Liver (tissue), 9 donors: ENCODE results near the gene TIMM8B. TPM values are rescaled to one million over a fixed set of nuclear protein-coding genes. Genes with fewer than 3 reads are reported as not detected.

Experiments used
- DNase-seq: peaks from one replicate; pipeline ENCODE4 v3.0.0-alpha.2; 2017; ENCODE audit warnings: low spot score
- H3K27ac ChIP-seq, 2 donors: one replicate each; pipeline ENCODE4 v1.7.0; 2013; ENCODE audit warnings: inconsistent platforms in 2 of 2, low read length in 2 of 2, control low read depth in 1 of 2, low read depth in 1 of 2, mild to moderate bottlenecking in 1 of 2
- H3K27me3 ChIP-seq, 4 donors: one replicate each; pipeline versions ENCODE4 v1.6.1 to v1.7.0; 2013; ENCODE audit warnings: low read length in 3 of 4, inconsistent platforms in 1 of 4, mild to moderate bottlenecking in 1 of 4, moderate library complexity in 1 of 4; ENCODE audit not compliant: control insufficient read depth in 4 of 4, insufficient read depth in 4 of 4
- H3K36me3 ChIP-seq, 4 donors: one replicate each; pipeline versions ENCODE4 v1.6.1 to v1.7.0; 2013; ENCODE audit warnings: low read length in 3 of 4, mild to moderate bottlenecking in 3 of 4, low read depth in 1 of 4, moderate library complexity in 1 of 4; ENCODE audit not compliant: control insufficient read depth in 4 of 4, insufficient read depth in 3 of 4
- H3K4me1 ChIP-seq, 4 donors: one replicate each; pipeline versions ENCODE4 v1.6.1 to v1.7.0; 2013; ENCODE audit warnings: low read length in 3 of 4, mild to moderate bottlenecking in 3 of 4, moderate library complexity in 1 of 4; ENCODE audit not compliant: control insufficient read depth in 4 of 4, insufficient read depth in 4 of 4
- H3K4me3 ChIP-seq, 3 donors: one replicate each; pipeline versions ENCODE4 v1.6.1 to v1.7.0; 2013; ENCODE audit warnings: low read length in 3 of 3, control low read depth in 1 of 3, low read depth in 1 of 3, mild to moderate bottlenecking in 1 of 3
- H3K9ac ChIP-seq, 2 donors: one replicate each; pipeline ENCODE4 v1.7.0; 2013; ENCODE audit warnings: low read length in 2 of 2, mild to moderate bottlenecking in 2 of 2, moderate library complexity in 2 of 2, control low read depth in 1 of 2, low read depth in 1 of 2
- H3K9me3 ChIP-seq, 4 donors: one replicate each; pipeline versions ENCODE4 v1.6.1 to v1.7.0; 2013; ENCODE audit warnings: low read length in 3 of 4; ENCODE audit not compliant: control insufficient read depth in 4 of 4
- FOXA1 ChIP-seq: IDR thresholded peaks from 2 replicates; pipeline ENCODE4 v1.6.1; 2016; ENCODE audit warnings: antibody characterized with exemption
- HNF4A ChIP-seq, 2 donors: conservative IDR thresholded peaks; 2 replicates each; pipeline ENCODE4 v1.6.1; 2016; ENCODE audit warnings: antibody characterized with exemption in 2 of 2, mild to moderate bottlenecking in 2 of 2
- HNF4G ChIP-seq: IDR thresholded peaks from 2 replicates; pipeline ENCODE4 v1.6.1; 2016; ENCODE audit warnings: antibody characterized with exemption
- JUND ChIP-seq, 2 donors: IDR thresholded peaks; 2 replicates each; pipeline ENCODE4 v1.6.1; 2016; ENCODE audit warnings: antibody characterized with exemption in 2 of 2
- RAD21 ChIP-seq, 2 donors: IDR thresholded peaks; 2 replicates each; pipeline ENCODE4 v1.6.1; 2016; ENCODE audit warnings: antibody characterized with exemption in 2 of 2, mild to moderate bottlenecking in 2 of 2
- RXRA ChIP-seq, 2 donors: IDR thresholded peaks; 2 replicates each; pipeline ENCODE4 v1.6.1; 2017 to 2018; ENCODE audit warnings: antibody characterized with exemption in 2 of 2, mild to moderate bottlenecking in 1 of 2
- SP1 ChIP-seq: IDR thresholded peaks from 2 replicates; pipeline ENCODE4 v1.6.1; 2018; ENCODE audit warnings: antibody characterized with exemption, mild to moderate bottlenecking
- YY1 ChIP-seq: IDR thresholded peaks from 2 replicates; pipeline ENCODE4 v1.6.1; 2016; ENCODE audit warnings: antibody characterized with exemption, mild to moderate bottlenecking
- WGBS: extraction: QIAGEN DNeasy Blood & Tissue Kit; methylation state at CpG from one replicate; pipeline ENCODE4 v1.1.7; 2013; 5-methylcytosine and 5-hydroxymethylcytosine counted together
- polyA plus RNA-seq, 2 donors: library from polyadenylated mRNA; stranded (reverse) in 1 of 2; unstranded in 1 of 2; fragments of 200-250 nt in 1 of 2; fragments of >200 nt in 1 of 2; fragmentation: Nextera tagmentation in 1 of 2; extraction: Ambion mirVana in 1 of 2; gene quantifications; one replicate each; pipeline versions ENCODE4 v1.2.1 to v1.2.3, GENCODE V29; 2013 to 2015
- total RNA-seq, 2 donors: library from RNA; depleted of rRNA; stranded (reverse); fragments of >200 nt; gene quantifications; one replicate each; pipeline ENCODE4 v1.2.3, GENCODE V29; 2014
- TF ChIP-seq, protein P1 (sequence below): IDR thresholded peaks from 2 replicates; pipeline ENCODE4 v1.6.1; 2016; ENCODE audit warnings: antibody characterized with exemption
- TF ChIP-seq, protein P2 (sequence below): IDR thresholded peaks from 2 replicates; pipeline ENCODE4 v1.6.1; 2016; ENCODE audit warnings: antibody characterized with exemption, mild to moderate bottlenecking
- TF ChIP-seq, protein P3 (sequence below): fragments of 150-350 bp; IDR thresholded peaks from 2 replicates; pipeline ENCODE4 v1.5.1; 2017; ENCODE audit warnings: improper control_type of control experiment, low read depth, low read length; ENCODE audit not compliant: missing input control
- TF ChIP-seq, protein P4 (sequence below): IDR thresholded peaks from 2 replicates; pipeline ENCODE4 v1.6.1; 2016; ENCODE audit warnings: antibody characterized with exemption
- donor health status: healthy.
- donor health status: healthy.
- donor health status: healthy.
- donor health status: healthy.
- donor health status: healthy.

TIMM8B gene
- total and polyA plus RNA-seq, 4 donors, result 23.4 to 108 (median 78.7) TPM

DNA sequence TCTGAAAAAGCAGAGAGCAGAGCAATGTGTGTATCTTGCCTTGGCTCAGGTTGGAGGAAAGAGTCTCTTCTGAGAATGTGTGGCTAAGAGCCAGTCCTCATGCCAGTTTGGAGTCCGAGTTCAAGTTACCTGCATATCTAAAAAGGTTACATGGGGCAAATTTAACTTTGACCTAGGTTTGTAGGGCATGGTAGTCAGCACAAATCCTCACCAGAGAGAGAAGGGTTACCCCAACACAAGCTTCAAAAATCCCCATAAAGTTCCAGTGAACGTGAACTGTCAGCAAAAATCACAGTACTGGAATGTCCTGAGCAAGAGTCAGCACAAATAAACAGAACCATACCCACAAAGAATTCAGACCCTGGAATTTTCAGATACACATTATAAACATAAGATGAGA lies 13.9 kb upstream of the TIMM8B start:
- no peak for DNase-seq

GRCh38 chr11:112097734-112098528 lies 11.4 kb upstream of the TIMM8B start:
- H3K27ac ChIP-seq, result no peak overlapping the region
- H3K4me3 ChIP-seq, result no peak overlapping the region
- TF ChIP-seq HNF4A (conservative IDR thresholded peaks at IDR 0.05) (no peak), YY1 (no peak), JUND (IDR thresholded peaks at IDR 0.05) (no peak), RAD21 (IDR thresholded peaks at IDR 0.05) (no peak), FOXA1 (no peak), HNF4G (no peak), SP1 (no peak)
- TF ChIP-seq, protein P1, sequence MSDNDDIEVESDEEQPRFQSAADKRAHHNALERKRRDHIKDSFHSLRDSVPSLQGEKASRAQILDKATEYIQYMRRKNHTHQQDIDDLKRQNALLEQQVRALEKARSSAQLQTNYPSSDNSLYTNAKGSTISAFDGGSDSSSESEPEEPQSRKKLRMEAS, result no peak
- TF ChIP-seq, protein P2, sequence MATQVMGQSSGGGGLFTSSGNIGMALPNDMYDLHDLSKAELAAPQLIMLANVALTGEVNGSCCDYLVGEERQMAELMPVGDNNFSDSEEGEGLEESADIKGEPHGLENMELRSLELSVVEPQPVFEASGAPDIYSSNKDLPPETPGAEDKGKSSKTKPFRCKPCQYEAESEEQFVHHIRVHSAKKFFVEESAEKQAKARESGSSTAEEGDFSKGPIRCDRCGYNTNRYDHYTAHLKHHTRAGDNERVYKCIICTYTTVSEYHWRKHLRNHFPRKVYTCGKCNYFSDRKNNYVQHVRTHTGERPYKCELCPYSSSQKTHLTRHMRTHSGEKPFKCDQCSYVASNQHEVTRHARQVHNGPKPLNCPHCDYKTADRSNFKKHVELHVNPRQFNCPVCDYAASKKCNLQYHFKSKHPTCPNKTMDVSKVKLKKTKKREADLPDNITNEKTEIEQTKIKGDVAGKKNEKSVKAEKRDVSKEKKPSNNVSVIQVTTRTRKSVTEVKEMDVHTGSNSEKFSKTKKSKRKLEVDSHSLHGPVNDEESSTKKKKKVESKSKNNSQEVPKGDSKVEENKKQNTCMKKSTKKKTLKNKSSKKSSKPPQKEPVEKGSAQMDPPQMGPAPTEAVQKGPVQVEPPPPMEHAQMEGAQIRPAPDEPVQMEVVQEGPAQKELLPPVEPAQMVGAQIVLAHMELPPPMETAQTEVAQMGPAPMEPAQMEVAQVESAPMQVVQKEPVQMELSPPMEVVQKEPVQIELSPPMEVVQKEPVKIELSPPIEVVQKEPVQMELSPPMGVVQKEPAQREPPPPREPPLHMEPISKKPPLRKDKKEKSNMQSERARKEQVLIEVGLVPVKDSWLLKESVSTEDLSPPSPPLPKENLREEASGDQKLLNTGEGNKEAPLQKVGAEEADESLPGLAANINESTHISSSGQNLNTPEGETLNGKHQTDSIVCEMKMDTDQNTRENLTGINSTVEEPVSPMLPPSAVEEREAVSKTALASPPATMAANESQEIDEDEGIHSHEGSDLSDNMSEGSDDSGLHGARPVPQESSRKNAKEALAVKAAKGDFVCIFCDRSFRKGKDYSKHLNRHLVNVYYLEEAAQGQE, result no peak
- TF ChIP-seq, protein P3, sequence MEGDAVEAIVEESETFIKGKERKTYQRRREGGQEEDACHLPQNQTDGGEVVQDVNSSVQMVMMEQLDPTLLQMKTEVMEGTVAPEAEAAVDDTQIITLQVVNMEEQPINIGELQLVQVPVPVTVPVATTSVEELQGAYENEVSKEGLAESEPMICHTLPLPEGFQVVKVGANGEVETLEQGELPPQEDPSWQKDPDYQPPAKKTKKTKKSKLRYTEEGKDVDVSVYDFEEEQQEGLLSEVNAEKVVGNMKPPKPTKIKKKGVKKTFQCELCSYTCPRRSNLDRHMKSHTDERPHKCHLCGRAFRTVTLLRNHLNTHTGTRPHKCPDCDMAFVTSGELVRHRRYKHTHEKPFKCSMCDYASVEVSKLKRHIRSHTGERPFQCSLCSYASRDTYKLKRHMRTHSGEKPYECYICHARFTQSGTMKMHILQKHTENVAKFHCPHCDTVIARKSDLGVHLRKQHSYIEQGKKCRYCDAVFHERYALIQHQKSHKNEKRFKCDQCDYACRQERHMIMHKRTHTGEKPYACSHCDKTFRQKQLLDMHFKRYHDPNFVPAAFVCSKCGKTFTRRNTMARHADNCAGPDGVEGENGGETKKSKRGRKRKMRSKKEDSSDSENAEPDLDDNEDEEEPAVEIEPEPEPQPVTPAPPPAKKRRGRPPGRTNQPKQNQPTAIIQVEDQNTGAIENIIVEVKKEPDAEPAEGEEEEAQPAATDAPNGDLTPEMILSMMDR, result no peak
- TF ChIP-seq, protein P4, sequence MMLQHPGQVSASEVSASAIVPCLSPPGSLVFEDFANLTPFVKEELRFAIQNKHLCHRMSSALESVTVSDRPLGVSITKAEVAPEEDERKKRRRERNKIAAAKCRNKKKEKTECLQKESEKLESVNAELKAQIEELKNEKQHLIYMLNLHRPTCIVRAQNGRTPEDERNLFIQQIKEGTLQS, result no peak
- H3K27me3 ChIP-seq, result no peaks in the 10 kb centered on the region
- H3K4me1 ChIP-seq, result peaks cover 0 to 6% (median 4%) of the 10 kb centered on the region in 4 donors
- H3K9ac ChIP-seq, result no peak overlapping the region
- WGBS, result 94% methylated on average over 11 of the region's 11 CpGs
- DNase-seq, result no peak
- peaks cover 4 to 27% (median 15%) of the 10 kb centered on the region in 4 donors for H3K36me3 ChIP-seq
- no peaks in the 10 kb centered on the region for H3K9me3 ChIP-seq

More for the DNA sequence above, 13.9 kb upstream of the TIMM8B start:
- peaks cover 0 to 6% (median 4%) of the 10 kb centered on the region in 4 donors for H3K4me1 ChIP-seq
- H3K36me3 ChIP-seq, result peaks cover 0 to 18% (median 4%) of the 10 kb centered on the region in 4 donors
- no peak for TF ChIP-seq HNF4G
- TF ChIP-seq HNF4A (conservative IDR thresholded peaks at IDR 0.05), result peak; percentile 55 to 61
- TF ChIP-seq RXRA (IDR thresholded peaks at IDR 0.05), result peak in 1 of 2 donors; percentile 19
- no peak overlapping the region for H3K4me3 ChIP-seq
- WGBS, result 24% methylated on average over 2 of the region's 2 CpGs
- no peaks in the 10 kb centered on the region for H3K27me3 ChIP-seq
- no peak overlapping the region for H3K9ac ChIP-seq
- H3K9me3 ChIP-seq, result no peaks in the 10 kb centered on the region
- H3K27ac ChIP-seq, result no peak overlapping the region
